ENCODE measurements around the gene BAHCC1.

Gene BAHCC1

GRCh38 chr17:81371910-81372760 is 23.1 kb upstream of the BAHCC1 start:
- no peaks in the 10 kb centered on the region for H3K9me3 ChIP-seq (ENCODE audit: control insufficient read depth, insufficient read depth, low read depth, low read length)
- TF ChIP-seq ZNF600 (tag by site-specific recombination; IDR thresholded peaks at IDR 0.05) = peak; percentile 72
- no peak for TF ChIP-seq ZNF548 (tag by site-specific recombination; IDR thresholded peaks at IDR 0.05)
- no peak for TF ChIP-seq ZNF596 (tag by site-specific recombination; IDR thresholded peaks at IDR 0.05)
- no peak for TF ChIP-seq ZNF18 (tag by site-specific recombination; IDR thresholded peaks at IDR 0.05)
- TF ChIP-seq ZNF624 (tag by site-specific recombination; IDR thresholded peaks at IDR 0.05) = no peak
- TF ChIP-seq SCRT2 (tag by site-specific recombination; IDR thresholded peaks at IDR 0.05) = peak; percentile 80
- no peak for TF ChIP-seq EGR2 (tag by site-specific recombination; IDR thresholded peaks at IDR 0.05; ENCODE audit: low read depth)
- TF ChIP-seq TRIM28 (IDR thresholded peaks at IDR 0.05; ENCODE audit: borderline replicate concordance, low read length) = no peak
- peak; percentile 64; the same call in 1 of the 2 replicates for TF ChIP-seq CTCF (tag by site-specific recombination; IDR thresholded peaks at IDR 0.05)
- no peak for TF ChIP-seq ZNF629 (tag by site-specific recombination; IDR thresholded peaks at IDR 0.05)
- TF ChIP-seq ZBTB6 (tag by site-specific recombination; IDR thresholded peaks at IDR 0.05) = peak; percentile 21; the same call in 1 of the 2 replicates
- TF ChIP-seq ZNF623 (tag by site-specific recombination; IDR thresholded peaks at IDR 0.05) = no peak
- TF ChIP-seq GLIS1 (tag by site-specific recombination; IDR thresholded peaks at IDR 0.05) = peak; percentile 38; the same call in 1 of the 2 replicates
- TF ChIP-seq ZNF768 (tag by site-specific recombination; IDR thresholded peaks at IDR 0.05) = no peak
- no peak for TF ChIP-seq ZNF311 (tag by site-specific recombination; IDR thresholded peaks at IDR 0.05; ENCODE audit: borderline replicate concordance)
- no peaks in the 10 kb centered on the region for H3K36me3 ChIP-seq (ENCODE audit: control insufficient read depth in 2 of 2, insufficient read depth in 1 of 2, low read length in 2 of 2)
- no peaks in the 10 kb centered on the region for H3K4me1 ChIP-seq (ENCODE audit: control insufficient read depth, insufficient read depth, low read length)
- no peak overlapping the region for H3K27ac ChIP-seq (ENCODE audit: extremely low read depth, low read depth, low read length)
- POLR2A ChIA-PET = interaction anchor here (1.3 to 1.5 kb wide), 2 partner anchors 23 to 77 kb away, joined by 4 to 5 read pairs; partner anchors contain the start of genes BAHCC1 and SLC38A10
- CTCF ChIA-PET = interaction anchor here (0.5 to 2.2 kb wide), 10 partner anchors 12 to 226 kb away, joined by 3 to 12 read pairs (median 4); partner anchors contain the start of gene SLC38A10
- H3K4me3 ChIP-seq (ENCODE audit: low read depth, low read length) = no peak overlapping the region

- Histone ChIP-seq H3K4me1 (ENCODE audit: control insufficient read depth, insufficient read depth, low read length) (no peaks in the 10 kb centered on the region), H3K36me3 (ENCODE audit: control insufficient read depth in 2 of 2, insufficient read depth in 1 of 2, low read length in 2 of 2) (no peaks in the 10 kb centered on the region), H3K4me3 (ENCODE audit: low read depth, low read length) (no peak overlapping the region), H3K27ac (ENCODE audit: extremely low read depth, low read depth, low read length) (no peak overlapping the region), H3K9me3 (ENCODE audit: control insufficient read depth, insufficient read depth, low read depth, low read length) (no peaks in the 10 kb centered on the region)
- CTCF ChIA-PET = interaction anchor here (1.1 to 2.2 kb wide), 4 partner anchors 14 to 121 kb away, joined by 4 to 12 read pairs (median 6); partner anchors contain the start of gene SLC38A10
- POLR2A ChIA-PET = interaction anchor here (1.3 kb wide), 1 partner anchor 78 kb away, joined by 4 read pairs; the partner anchor contains the start of gene SLC38A10
- TF ChIP-seq ZNF266 (tag by site-specific recombination; IDR thresholded peaks at IDR 0.05; ENCODE audit: low read depth) (no peak), FEZF1 (tag by site-specific recombination; IDR thresholded peaks at IDR 0.05) (no peak), GLIS1 (tag by site-specific recombination; IDR thresholded peaks at IDR 0.05) (no peak), ZNF747 (tag by site-specific recombination; IDR thresholded peaks at IDR 0.05) (no peak), KLF16 (tag by site-specific recombination; IDR thresholded peaks at IDR 0.05) (no peak), ZNF692 (tag by site-specific recombination; IDR thresholded peaks at IDR 0.05) (no peak), ZBTB10 (tag by site-specific recombination; IDR thresholded peaks at IDR 0.05) (no peak), ZSCAN23 (tag by site-specific recombination; IDR thresholded peaks at IDR 0.05) (no peak), ZNF391 (tag by site-specific recombination; IDR thresholded peaks at IDR 0.05; ENCODE audit: borderline replicate concordance, low read depth) (no peak)
Measured at GRCh38 chr17:81373536-81374160, 21.6 kb upstream of the BAHCC1 start.

Measured in HEK293 (cell line).